ENCODE results near the gene RUNX2.
"Not testable (repeated sequence)": the region's sequence is repeated elsewhere in the genome, so short reads cannot be mapped to it uniquely, and the experiment has no call there.

The RUNX2 gene

GRCh38 chr6:45461486-45461885, 133.4 kb downstream of the RUNX2 start:
- DNase-seq (no peak), ATAC-seq (no peak)
- Mint-ChIP-seq H3K36me3 (ENCODE audit: low read depth) (peaks cover 17% of the 10 kb centered on the region), H3K4me1 (peaks cover 17% of the 10 kb centered on the region), H3K27me3 (no peaks in the 10 kb centered on the region), H3K4me3 (no peak overlapping the region), H3K9me3 (no peaks in the 10 kb centered on the region), H3K27ac (no peak overlapping the region)

DNA sequence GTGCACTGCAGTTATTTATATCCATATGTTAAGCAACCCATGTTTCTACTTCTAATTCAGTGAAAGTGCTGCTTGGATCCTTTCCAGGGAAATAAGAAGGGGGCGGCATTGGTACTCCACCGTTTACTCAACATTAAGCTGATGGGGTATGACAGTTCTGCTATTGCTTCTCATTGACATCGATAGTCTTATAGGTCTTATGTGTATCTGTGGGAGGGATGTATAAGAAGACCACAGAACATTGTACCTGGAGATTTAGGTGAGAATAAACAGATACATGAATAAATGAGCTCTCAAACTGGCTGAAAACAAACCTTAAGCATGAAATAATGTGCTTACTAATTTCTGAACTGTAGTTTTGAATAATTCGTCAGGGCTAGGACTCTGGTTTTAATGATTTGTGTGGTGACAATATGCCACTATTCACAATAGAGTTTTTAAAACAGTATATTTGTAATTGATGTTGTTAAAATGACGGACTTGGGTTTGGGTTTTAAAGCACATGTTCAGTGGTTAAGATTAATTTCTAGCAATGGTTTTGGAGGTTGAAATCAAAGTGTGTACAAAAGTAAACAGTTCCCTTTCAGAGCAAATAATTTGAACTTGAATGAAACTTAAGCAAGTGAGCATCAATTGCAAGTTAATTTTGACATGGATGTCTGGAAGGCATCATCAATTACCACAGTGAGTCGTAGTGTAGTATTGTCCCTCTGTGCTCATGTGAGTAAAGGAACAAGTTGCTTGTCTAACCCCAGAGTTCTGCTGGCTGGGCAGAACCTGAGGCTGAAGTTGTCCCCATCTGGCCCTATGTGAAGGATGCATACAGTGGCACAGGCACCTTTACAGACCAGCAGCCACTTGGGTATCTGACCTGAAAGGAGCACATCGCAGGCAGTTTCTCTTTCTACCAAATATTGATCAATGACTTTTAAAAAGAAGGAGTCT, 134.3 kb downstream of the RUNX2 start:
- H3K9me3 Mint-ChIP-seq: no peaks in the 10 kb centered on the region
- no peak for DNase-seq
- no peak overlapping the region for H3K4me3 Mint-ChIP-seq
- H3K27ac Mint-ChIP-seq: no peak overlapping the region
- peak; percentile 82 for ATAC-seq
- no peaks in the 10 kb centered on the region for H3K27me3 Mint-ChIP-seq
- peaks cover 9% of the 10 kb centered on the region for H3K4me1 Mint-ChIP-seq
- H3K36me3 Mint-ChIP-seq (ENCODE audit: low read depth): peaks cover 16% of the 10 kb centered on the region

- ATAC-seq (no peak), DNase-seq (no peak)
- H3K4me1 Mint-ChIP-seq: peaks cover 21% of the 10 kb centered on the region
- H3K36me3 Mint-ChIP-seq (ENCODE audit: low read depth): peaks cover 23% of the 10 kb centered on the region
- no peaks in the 10 kb centered on the region for H3K27me3 Mint-ChIP-seq
- no peaks in the 10 kb centered on the region for H3K9me3 Mint-ChIP-seq
- no peak overlapping the region for H3K4me3 Mint-ChIP-seq
- no peak overlapping the region for H3K27ac Mint-ChIP-seq
These were observed 136.6 kb downstream of the RUNX2 start for GRCh38 chr6:45464685-45465084.

DNA sequence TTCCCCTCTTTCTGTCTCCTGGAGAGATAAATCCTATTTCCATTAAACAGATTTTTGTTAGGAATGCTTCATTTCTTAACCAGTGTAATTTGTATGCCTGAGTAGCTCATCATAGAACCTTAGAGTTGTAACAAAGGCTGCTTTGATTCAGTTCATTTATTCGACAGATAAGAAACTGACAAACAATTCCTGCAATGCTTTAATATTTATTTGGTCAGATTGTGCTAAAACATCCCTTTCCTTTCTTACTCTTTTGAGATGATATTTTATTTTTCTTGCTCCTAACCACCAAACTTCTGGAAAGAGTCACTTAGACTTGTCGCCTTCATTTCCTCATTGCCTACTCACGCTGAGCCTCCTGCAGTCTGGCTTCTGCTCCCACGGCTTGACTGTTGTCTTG, 138.6 kb downstream of the RUNX2 start:
- ATAC-seq (no peak), DNase-seq (no peak)
- Mint-ChIP-seq H3K27me3 (no peaks in the 10 kb centered on the region), H3K4me1 (peaks cover 36% of the 10 kb centered on the region), H3K9me3 (no peaks in the 10 kb centered on the region), H3K4me3 (no peak overlapping the region), H3K36me3 (ENCODE audit: low read depth) (peaks cover 25% of the 10 kb centered on the region), H3K27ac (no peak overlapping the region)

DNA sequence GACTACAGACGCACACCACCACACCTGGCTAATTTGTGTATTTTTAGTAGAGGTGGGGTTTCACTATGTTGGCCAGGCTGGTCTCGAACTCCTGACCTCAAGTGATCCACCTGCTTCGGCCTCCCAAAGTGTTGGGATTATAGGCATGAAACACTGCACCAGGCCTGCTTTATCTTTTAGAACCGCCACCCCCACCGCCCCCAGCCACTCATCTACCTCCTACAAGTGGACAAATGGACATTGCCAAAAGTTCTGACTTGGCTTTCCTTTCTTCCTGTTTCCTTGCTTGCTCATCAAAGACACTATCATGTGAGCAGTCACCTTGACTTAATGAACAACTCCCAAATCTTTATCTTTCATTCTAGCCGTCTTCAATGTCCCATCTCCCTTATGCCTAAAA, 139.3 kb downstream of the RUNX2 start:
- Mint-ChIP-seq H3K36me3 (ENCODE audit: low read depth) (peaks cover 30% of the 10 kb centered on the region), H3K4me1 (peaks cover 40% of the 10 kb centered on the region)
- not testable (repeated sequence) for ATAC-seq, H3K9me3 Mint-ChIP-seq, DNase-seq, H3K4me3 Mint-ChIP-seq, H3K27me3 Mint-ChIP-seq, H3K27ac Mint-ChIP-seq

- no peak overlapping the region for H3K27ac Mint-ChIP-seq
- no peaks in the 10 kb centered on the region for H3K27me3 Mint-ChIP-seq
- H3K36me3 Mint-ChIP-seq (ENCODE audit: low read depth): peaks cover 32% of the 10 kb centered on the region
- no peak for ATAC-seq
- no peak overlapping the region for H3K4me3 Mint-ChIP-seq
- DNase-seq: no peak
- peaks cover 44% of the 10 kb centered on the region for H3K4me1 Mint-ChIP-seq
- H3K9me3 Mint-ChIP-seq: no peaks in the 10 kb centered on the region
These were observed 139.7 kb downstream of the RUNX2 start for GRCh38 chr6:45467853-45468252.

DNA sequence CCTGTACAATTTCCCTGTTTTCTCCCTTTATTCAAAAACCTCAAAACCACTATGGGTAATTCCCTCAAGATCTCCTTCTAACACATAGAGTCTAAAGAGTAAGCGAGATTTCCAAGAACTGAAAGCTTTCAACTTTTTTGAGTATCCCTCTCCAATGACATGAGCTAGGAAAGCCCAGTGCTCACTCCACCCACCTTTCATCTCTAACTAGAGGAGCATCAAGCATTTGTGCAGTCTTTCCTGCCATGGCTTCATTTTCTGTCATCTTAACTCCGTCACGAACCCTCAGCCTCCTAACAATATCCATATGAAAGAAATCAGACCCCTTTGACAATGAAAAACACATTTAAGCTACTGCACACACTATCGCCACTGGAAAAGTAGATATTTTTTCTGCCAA, 141.5 kb downstream of the RUNX2 start:
- no peaks in the 10 kb centered on the region for H3K9me3 Mint-ChIP-seq
- H3K4me1 Mint-ChIP-seq: peaks cover 50% of the 10 kb centered on the region
- no peak overlapping the region for H3K27ac Mint-ChIP-seq
- H3K36me3 Mint-ChIP-seq (ENCODE audit: low read depth): peaks cover 35% of the 10 kb centered on the region
- H3K27me3 Mint-ChIP-seq: no peaks in the 10 kb centered on the region
- H3K4me3 Mint-ChIP-seq: peak overlapping the region; percentile 1
- ATAC-seq (no peak), DNase-seq (no peak)

DNA sequence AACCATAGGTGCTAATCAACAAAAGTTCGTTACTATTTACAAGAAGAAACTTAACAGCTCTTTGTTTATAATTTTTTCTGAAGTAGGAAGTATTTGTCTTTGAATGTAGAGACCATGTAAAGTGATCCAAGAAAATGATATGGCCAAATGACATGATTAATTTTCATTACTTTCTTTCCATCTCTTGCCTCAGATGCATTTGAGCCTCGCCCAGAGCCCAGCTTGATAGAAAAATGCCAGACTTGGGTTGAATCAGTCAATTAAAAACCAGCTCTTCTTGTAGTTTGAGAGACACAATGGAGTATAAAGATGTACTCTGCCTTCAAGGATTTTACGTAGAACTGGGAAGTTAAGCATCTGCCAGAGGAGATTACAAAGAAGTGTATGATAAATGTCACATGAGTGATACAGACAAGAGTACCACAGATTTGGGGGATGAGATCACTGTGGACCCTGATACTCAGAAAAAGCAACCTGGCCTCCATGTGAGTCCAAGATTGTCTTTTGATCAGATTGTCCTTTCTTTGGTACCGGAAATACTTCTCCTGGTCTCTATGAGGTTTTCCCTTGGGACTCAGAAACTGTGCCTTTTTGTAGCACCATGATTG, 142.1 kb downstream of the RUNX2 start:
- peak; percentile 56 for ATAC-seq
- Mint-ChIP-seq H3K4me3 (no peak overlapping the region), H3K27ac (peak overlapping the region; percentile 39), H3K9me3 (no peaks in the 10 kb centered on the region), H3K4me1 (peaks cover 47% of the 10 kb centered on the region), H3K27me3 (no peaks in the 10 kb centered on the region), H3K36me3 (ENCODE audit: low read depth) (peaks cover 31% of the 10 kb centered on the region)
- no peak for DNase-seq

DNA sequence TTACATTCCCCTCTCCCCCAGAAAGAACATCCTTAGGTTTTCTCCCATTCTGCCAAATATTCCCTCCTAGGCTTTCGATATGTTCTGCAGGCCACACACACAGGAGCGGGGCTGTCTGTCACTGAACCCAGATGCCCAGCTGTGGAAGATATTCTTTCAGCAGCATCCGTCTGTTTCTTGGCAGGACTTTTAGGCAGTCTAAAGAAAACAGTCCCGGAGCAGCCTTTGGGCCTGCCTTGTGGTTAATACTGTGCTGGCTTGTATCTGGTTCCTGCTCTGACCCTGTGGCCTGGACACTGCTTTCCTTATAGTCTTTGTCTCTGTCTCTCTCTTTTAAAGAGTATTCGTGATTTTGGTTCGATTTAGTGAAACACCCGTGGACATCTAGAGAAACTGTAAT, 144.3 kb downstream of the RUNX2 start:
- peaks cover 29% of the 10 kb centered on the region for H3K36me3 Mint-ChIP-seq (ENCODE audit: low read depth)
- no peak overlapping the region for H3K4me3 Mint-ChIP-seq
- H3K27me3 Mint-ChIP-seq: no peaks in the 10 kb centered on the region
- ATAC-seq: no peak
- no peak for DNase-seq
- H3K27ac Mint-ChIP-seq: no peak overlapping the region
- H3K4me1 Mint-ChIP-seq: peaks cover 52% of the 10 kb centered on the region
- H3K9me3 Mint-ChIP-seq: no peaks in the 10 kb centered on the region

DNA sequence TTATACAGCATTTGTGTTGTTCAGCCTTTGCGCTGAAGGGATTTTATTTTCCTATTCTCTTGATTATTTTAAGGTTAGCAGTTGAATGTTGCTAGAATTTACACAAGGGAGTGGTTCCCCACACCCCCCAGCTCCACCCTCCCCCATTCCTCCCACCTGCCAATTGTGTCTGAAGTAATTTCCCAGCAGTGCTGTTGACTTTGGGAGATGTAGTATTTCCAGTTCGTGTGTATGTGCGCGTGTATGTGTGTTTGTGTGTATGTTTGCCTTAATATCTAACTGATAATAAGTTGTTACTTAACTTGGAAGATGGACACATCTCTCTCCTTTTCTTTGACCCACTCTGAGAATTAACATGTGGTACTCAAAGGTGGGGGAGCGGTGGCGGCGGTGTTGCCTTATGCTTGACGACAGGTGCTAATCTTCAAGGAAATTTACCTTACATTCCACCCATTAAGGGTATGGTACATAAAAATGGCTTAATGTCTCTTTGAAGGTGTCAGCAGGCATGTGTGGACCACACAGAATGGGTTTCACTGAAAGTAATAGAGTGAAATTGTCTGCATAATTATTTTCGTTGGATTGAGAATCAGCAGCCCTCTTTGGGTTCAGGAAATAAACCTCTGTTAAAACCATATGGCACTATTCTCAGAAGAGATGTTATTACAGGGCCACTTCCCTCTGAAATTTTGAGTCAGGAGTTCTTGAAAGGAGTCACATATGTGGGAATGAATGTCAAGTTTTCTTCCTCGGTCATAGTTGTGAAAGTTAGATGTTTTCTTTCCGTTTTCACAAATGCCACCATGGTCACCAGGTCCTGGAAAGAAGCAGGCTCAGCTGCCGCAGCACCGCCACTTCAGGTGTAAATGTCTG, 145.2 kb downstream of the RUNX2 start:
- Mint-ChIP-seq H3K27me3 (no peaks in the 10 kb centered on the region), H3K9me3 (no peaks in the 10 kb centered on the region), H3K36me3 (ENCODE audit: low read depth) (peaks cover 23% of the 10 kb centered on the region), H3K27ac (peak overlapping the region; percentile 28), H3K4me1 (peaks cover 45% of the 10 kb centered on the region), H3K4me3 (no peak overlapping the region)
- DNase-seq (no peak), ATAC-seq (peak; percentile 33)

GRCh38 chr6:45474376-45474775, 146.2 kb downstream of the RUNX2 start:
- H3K9me3 Mint-ChIP-seq: no peaks in the 10 kb centered on the region
- DNase-seq (no peak), ATAC-seq (no peak)
- H3K27me3 Mint-ChIP-seq: no peaks in the 10 kb centered on the region
- no peak overlapping the region for H3K4me3 Mint-ChIP-seq
- H3K36me3 Mint-ChIP-seq (ENCODE audit: low read depth): peaks cover 23% of the 10 kb centered on the region
- peaks cover 39% of the 10 kb centered on the region for H3K4me1 Mint-ChIP-seq
- H3K27ac Mint-ChIP-seq: no peak overlapping the region

GRCh38 chr6:45476341-45476740, 148.2 kb downstream of the RUNX2 start:
- H3K27ac Mint-ChIP-seq: no peak overlapping the region

DNA sequence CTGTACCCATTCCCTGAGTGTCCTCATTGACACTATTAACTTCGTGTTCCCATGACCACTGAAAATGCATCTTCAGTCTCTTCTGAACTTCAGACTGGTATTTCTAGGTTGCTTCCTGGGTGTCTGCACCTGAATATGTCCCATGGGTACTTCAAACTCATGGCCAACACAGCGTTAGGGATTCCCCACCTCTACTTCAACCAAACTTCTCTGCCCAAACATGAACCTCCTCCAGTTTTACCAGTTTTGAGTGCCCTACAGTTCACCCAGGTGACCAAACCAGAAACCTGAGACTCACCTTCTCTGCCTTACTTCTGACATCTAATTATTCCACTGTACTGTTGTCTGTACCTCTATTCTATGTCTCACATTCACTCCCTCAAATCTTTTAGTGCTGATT, 149.1 kb downstream of the RUNX2 start:
- peaks cover 24% of the 10 kb centered on the region for H3K36me3 Mint-ChIP-seq (ENCODE audit: low read depth)
- H3K4me1 Mint-ChIP-seq: peaks cover 34% of the 10 kb centered on the region
- no peak for DNase-seq
- no peak overlapping the region for H3K27ac Mint-ChIP-seq
- H3K9me3 Mint-ChIP-seq: no peaks in the 10 kb centered on the region
- no peaks in the 10 kb centered on the region for H3K27me3 Mint-ChIP-seq
- ATAC-seq: no peak
- no peak overlapping the region for H3K4me3 Mint-ChIP-seq

More at GRCh38 chr6:45476341-45476740, 148.2 kb downstream of the RUNX2 start:
- DNase-seq (no peak), ATAC-seq (no peak)
- Mint-ChIP-seq H3K4me3 (no peak overlapping the region), H3K27me3 (no peaks in the 10 kb centered on the region), H3K9me3 (no peaks in the 10 kb centered on the region), H3K4me1 (peaks cover 36% of the 10 kb centered on the region), H3K36me3 (ENCODE audit: low read depth) (peaks cover 27% of the 10 kb centered on the region)

- Mint-ChIP-seq H3K27me3 (no peaks in the 10 kb centered on the region), H3K9me3 (no peaks in the 10 kb centered on the region), H3K4me3 (no peak overlapping the region), H3K27ac (no peak overlapping the region), H3K36me3 (ENCODE audit: low read depth) (peaks cover 19% of the 10 kb centered on the region), H3K4me1 (peaks cover 31% of the 10 kb centered on the region)
- DNase-seq: peak; percentile 20
- no peak for ATAC-seq
These were observed 149.7 kb downstream of the RUNX2 start for GRCh38 chr6:45477790-45478189.

Measured in activated naive CD8-positive, alpha-beta T cell treated with anti-CD3 and anti-CD28 coated beads, Interleukin-2, amount 50 U/mL, for 24 hours (primary cell).